Stimulated activated CD8-positive, alpha-beta memory T cell treated with anti-CD3 and anti-CD28 coated beads, Interleukin-15, amount 100 ng/mL, for 48 hours (primary cell): ENCODE results near the gene SPEN.
"Not testable (repeated sequence)": the region's sequence is repeated elsewhere in the genome, so short reads cannot be mapped to it uniquely, and the experiment has no call there.

Experiments
- DNase-seq, 2 donors: peaks; one replicate each; pipeline ENCODE4 v3.0.0-alpha.2; 2020; ENCODE audit warnings: low read depth in 2 of 2

Gene SPEN

DNA sequence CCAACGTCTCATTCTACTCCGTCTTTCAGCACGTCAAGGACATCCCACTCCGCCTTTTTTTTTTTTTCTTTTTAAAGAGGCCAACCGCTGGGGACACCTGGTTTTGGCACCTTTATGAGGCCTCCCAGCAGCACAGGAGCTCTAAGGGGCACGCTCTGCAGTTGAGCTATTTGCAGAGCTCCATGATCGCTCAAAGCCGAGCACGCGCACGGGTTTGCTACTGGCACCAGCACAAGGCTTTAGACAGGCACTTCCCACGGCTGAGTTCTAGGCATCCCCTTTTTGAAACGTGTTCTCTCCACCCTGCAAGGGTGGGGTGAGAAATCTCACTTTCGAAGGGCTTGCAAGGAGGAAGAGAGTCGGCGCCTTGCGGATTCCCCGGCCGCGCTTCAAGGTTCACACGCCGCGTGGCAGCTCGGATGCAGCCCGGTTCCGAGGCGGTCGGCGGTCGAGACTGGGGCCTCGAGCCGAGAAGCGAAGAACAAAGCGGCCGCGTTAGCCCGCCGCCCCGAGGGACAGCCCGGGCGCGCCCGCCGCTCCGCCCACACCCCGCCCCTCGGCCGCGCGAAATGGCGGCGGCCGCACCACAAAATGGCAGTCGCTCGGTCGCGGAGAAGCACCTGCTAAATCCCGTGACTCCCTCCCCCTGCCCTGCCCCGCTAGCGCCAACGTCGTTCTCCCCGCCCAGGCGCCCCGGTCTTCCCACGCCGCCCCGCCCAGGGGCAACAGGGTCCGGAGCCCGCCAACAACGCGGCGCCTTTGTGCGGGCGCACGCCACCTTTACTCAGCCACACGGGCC is 12.9 kb upstream of the SPEN start:
- peak; percentile 87 to 91 for DNase-seq

DNA sequence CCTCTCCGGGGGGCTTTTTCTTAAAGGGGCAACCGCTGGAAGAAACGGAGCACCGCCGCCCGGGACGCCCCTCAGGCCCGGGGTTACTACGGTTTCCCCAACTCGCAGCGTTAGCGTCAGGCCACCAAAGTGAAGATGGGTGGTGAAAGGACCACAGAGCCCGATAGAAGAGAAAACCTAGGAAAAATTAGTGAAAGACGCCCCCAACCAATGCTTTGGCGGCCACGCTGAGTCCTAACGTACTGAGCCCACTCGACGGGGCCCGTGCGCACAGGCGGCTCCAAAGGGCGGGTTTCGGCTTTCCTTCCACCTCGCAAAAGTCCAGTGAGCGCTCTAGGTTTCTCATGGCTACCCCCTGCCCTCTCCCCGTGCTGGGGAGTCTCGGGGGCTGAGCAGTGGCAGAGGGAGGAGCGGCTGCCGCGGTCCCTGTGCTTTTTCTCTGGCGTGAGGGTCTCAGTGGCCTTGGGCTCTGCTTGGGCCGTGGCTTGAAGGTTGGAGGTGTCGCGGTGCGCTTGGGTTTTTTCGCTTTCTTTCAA is 12.2 kb upstream of the SPEN start:
- DNase-seq: peak in 1 of 2 donors; percentile 28

DNA sequence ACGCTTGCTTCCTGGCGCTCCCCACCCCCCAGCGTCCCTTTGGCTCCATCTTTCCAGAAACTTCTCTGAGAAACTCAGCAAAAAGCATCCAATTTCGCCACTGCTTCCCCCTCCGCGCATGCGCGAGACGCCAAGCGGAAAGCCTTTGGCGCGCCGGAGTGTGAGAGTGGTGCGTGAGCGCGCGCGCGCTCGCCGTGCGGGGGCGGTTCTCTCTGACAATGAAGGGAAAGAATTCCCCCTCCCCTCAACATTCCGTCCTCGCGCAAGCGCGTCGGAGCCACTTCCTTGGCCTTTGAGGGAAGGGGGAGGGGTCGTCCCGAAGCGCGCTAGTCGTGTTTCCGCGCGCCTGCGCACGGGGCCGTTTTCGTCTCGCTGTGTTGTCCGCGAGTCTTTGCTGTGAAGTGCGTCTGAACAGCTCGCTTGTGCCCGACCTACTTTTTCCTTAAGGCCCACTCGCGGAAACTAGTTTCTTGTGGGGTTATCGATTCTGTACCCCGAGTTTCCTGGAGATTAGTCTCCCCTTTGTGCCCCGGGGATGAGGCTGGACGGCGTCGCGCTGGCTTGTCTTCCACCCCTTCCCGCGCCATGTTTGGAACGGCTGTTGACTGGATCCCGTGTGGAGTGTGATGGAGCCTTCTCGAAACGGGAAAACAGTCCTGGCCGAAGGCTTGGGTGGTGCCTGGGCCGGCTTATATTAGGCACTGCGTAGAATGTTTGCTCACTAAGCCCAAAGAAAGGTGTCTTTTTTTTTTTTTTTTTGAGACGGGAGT is 11.6 kb upstream of the SPEN start:
- DNase-seq: peak; percentile 99 to 100

DNA sequence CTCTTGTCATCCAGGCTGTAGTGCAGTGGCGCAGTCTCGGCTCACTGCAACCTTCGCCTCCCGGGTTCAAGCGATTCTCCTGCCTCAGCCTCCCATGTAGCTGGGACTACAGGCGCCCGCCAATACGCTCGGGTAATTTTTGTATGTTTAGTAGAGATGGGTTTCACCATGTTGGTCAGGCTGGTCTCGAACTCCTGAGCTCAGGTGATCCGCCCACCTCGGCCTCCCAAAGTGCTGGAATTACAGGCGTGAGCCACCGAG is 11.1 kb upstream of the SPEN start:
- DNase-seq: not testable (repeated sequence)

DNA sequence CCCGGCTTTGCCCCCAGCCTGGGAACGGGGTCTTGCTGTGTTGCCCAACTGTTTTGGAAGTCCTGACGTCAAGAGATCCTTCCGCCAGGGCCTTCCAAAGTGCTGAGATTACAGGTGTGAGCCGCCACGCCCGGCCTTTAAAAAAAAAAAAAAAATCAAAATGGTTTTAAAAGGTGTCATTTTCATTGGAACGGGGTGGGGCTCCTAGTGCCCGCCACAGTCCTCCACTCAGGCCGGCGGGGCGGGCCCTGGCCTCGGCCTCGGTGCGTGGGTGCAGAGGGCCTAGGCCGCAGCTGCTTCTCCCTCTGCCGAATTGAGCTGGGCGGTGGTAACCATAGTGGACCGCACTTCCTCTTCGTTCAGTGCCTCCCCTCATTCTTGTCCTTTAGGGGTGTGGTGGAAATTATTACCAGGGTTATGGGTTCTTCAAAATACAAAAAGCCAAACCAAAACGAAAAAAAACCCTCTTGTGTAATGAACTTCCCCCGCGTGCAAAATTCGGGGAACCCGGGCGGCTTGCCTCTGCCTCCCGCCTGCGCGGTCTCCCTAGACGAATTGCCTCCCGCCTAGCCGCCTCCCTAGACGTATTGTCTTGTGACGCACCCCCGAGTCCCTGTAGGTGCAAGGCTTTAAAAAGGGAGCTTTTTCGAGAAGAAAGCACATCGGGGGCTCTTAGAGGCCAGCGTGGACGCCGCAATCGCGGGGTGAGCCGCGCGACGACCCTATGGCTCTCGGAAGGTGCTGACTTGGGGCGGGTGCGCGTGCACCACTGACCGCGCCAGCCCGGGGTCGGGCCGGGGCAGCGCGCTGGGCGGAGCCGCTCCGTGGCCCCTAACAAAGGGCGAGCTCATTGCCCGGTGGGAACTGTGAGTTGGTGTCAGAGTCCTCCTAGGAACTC is 10.5 kb upstream of the SPEN start:
- DNase-seq: peak; percentile 58 to 72

DNA sequence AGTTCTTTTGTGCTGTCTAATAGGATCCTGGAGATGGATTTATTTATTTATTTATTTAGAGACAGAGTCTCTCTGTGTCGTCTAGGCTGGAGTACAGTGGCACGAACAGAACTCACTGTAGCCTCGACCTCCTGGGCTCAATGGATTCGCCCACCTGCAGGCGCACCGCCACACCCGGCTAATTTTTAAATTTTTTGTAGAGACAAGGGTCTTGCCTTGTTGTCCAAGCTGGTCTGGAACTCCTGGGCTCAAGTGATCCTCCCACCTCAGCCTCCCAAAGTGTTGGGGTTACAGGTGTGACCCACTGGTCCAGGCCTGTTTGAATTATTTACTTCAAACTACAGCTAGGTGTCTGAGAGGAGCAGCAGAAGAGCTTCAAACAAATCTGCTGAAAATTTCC is 9.6 kb upstream of the SPEN start:
- DNase-seq: no peak

DNA sequence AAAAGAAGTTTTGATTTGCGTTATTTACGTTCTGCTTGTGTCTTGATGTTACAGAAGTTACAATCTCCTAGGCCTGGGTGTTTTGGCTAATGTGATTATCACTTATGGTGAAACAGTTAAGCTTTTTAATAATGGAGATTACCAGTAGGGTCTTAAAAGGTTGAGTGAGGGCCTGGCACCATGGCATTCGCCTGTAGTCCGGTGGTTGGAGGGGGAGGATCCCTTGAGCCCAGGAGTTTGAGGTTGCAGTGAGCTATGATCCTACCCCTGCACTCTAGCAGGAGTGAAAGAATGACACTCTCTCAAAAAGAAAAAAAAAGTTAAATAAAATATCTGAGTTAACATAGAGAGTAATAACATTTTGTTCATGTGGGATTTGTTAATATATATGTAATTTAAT is 8.8 kb upstream of the SPEN start:
- DNase-seq: no peak

DNA sequence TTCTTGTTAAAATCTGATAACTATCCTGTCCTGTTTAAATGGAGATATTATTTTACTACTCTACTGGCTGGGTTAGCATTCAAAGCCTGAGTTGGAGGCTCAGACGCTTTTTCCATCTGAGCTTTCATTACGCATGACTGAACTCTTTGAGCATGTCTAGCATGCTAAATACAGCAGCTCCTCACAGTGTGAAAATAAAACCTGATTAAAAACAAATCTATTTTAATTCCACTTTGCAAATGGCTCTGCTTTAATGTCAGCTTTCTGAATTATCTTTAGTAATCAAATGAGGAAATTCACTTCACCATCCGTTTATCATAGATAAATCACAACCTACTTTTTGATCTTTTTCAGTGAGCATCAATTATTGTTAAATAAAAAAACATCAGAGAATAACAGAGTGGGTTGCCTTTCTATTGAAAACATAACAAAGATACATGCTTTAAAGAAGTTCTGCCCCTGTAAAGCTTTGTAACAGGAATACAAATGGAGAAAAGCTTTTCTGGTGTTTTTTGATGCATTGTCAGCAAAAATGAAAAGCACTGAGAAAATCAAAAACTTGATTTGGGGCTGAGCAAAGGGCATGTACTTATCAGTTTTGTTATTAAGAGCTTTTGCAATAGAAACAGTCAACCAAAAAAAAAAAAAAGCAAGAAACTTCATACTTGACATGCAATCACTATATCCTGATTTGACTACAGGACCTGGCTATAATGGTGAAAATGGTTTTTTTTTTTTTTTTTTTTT is 3.5 kb upstream of the SPEN start:
- DNase-seq: no peak

DNA sequence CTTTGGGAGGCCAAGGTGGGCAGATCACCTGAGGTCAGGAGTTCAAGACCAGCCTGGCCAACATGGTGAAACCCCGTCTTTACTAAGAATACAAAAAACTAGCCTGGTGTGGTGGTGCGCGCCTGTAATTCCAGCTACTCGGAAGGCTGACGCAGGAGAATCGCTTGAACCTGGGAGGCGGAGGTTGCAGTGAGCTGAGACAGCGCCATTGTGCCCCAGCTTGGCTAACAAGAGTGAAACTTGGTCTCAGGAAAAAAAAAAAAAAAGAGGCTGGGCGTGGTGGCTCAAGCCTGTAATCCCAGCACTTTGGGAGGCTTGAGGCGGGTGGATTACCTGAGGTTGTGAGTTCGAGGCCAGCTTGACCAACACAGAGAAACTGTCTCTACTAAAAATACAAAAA is 1.5 kb upstream of the SPEN start:
- not testable (repeated sequence) for DNase-seq

DNA sequence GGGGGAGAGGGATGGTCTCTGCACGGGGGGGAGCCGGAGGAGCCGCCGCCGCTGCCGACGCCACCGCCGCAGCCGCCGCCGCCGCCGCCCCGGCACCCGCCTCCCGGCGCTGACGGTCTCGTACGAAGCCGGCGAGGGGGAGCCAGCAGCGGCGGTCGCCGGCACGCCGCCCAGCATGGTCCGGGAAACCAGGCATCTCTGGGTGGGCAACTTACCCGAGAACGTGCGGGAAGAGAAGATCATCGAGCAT is 311 bp downstream of the SPEN start:
- DNase-seq: no peak

DNA sequence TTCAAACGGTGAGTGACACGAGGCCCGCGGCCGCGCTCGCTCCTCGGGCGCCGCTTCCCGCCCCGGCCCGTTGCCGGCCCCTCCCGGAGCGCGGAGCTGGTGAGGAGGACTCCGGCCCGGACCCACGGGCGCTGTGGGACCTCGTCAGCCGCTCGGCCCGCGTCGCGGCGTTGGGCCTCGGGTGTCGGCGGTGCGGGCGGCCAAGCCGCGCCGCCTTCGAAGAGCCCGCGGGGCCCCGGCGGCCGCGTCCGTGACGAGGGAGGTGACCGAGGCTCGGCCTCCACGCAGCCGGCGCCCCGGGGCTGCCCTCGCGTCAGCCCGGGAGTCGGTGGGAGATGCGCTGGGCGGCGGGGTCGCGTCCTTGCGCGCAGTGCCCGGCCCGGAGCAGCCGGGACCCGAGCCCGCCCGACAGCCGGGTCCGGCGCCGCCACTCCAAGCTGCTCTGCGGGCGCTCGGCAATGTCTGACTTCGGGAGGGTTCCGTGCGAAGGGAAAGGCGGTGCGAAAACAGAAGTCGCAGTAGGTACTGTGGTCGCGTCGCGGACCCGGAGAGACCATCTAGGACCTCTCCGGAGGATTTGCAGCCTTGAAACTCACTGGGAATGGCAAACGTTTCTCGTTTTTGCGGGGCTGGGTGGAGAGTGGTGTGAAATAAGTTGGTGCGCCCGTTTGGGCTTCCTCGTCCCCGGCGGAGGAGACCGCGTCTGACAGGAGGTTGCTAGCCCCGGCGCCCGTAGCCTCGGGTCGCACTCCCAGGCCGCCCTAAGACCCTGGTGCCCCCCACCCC is 829 bp downstream of the SPEN start:
- peak; percentile 15 to 20 for DNase-seq

DNA sequence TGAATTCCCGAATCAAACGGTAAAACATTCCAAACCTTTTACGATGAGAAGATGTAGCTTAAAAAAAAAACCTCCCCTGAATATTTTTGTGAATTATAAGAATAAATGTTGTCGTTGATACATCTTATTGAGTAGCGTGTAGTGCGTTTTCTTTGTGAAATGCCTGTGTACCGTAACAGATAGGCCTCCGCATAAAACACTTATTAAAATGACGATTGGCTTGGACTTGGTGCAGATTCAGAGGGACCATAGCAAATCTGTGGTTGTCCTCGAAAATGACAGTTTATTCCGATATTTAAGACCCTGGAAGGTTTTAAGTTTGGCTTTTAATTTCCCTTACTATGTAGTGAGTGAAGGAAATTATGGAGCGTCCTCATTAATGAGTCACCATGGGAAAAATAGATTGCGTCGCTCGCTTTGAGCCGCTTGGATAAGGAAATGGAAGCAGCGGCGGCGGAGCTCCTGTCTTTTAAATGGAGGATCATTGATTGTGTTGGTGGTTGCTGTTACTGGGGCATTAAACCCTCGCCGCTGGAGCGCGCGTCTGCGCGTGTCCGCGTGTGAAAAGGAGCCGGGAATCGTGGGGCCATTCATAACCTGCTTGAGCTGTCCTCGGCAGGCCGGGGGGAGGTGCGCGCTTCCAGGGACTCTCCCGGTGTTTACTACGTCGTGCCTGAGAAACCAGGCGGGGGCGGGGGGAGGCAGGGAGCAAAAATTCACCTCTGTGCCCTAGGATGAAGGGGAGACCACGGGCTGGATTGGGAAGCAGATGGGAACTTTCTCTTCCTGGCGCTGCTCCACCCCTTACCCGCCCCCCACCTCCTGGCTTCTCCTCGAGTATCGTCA is 1.6 kb downstream of the SPEN start:
- peak; percentile 61 to 64 for DNase-seq

DNA sequence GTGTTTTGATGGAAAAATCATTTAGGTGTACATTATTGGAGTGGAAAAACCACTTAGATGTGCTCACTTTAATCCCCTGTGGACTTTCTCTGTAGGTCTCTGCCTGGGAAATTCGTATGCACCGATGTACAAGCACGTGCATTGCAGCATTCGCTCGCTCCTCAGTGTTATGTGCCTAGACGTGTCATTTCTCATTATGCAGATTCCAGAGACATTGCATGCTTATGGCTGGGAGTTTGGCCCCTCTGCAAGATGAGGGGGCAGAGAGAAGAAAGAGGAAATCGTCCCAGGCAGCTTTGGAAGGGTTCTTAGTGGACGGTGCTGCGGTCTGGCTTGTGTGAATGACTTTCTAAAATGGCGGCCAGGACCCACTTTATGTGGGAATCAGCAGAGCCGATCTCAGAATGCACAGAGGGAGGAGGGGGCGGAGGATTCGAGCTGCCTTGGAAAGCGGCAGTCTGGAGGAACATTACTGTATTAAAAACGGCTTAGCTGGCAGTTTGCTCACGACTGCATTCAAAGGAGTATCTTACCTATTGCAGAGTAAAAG is 2.3 kb downstream of the SPEN start:
- DNase-seq: no peak

DNA sequence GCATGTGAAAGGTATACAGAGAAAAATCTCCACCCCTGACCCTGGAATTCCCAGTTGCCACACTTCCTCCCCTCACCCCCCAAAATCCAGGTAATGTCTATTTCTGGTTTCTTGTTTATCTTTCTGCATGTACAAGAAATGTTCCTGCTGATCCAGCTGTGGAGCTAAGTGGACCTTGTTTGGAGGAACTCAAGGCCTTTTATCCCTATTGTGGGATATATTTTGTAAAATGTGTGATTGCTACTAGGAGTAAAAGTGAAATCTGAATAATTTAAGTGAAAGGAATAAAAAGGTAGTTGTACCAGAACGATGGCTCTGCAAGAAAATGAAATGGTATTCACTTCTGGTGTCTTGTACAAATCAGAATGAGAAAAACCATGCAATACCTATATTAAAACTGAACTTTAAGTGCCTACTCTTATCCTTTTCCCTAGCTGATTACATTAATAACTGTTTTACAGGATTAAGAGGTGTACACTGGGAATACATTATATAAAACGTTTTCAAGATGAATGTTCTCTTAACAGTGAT is 3.0 kb downstream of the SPEN start:
- no peak for DNase-seq

DNA sequence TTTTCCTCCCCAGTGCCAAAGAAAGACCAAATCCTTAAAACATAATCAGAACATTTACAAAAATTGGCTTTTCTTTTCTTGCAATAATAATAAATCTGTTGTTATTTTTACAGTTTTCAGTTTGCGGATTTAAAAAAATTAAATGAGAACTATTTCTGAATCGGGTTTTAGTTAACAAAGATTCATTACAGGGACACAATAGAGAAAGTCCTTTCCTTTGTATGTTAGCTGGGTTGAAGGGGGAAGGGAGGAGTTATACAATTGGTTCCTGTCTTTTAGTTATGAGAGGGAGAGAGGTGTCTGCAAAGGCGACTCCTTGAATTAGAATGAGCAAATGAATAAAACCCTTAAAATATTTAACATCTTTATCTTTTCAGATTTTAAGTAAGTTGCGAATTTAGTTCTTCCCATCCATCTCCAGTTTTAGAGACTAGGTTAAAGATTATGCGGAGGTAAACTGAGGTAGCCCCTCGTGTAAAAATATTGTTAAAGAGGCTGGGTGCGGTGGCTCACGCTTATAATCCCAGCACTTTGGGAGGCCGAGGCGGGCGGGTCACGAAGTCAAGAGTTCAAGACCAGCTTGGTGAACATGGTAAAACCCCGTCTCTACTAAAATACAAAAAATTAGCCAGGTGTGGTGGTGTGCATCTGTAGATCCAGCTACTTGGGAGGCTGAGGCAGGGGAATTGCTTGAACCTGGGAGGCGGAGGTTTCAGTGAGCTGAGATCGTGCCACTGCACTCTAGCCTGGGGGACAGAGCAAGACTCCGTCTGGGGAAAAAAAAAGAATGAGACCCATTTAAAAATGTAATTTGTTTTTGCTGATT is 3.9 kb downstream of the SPEN start:
- DNase-seq: no peak

DNA sequence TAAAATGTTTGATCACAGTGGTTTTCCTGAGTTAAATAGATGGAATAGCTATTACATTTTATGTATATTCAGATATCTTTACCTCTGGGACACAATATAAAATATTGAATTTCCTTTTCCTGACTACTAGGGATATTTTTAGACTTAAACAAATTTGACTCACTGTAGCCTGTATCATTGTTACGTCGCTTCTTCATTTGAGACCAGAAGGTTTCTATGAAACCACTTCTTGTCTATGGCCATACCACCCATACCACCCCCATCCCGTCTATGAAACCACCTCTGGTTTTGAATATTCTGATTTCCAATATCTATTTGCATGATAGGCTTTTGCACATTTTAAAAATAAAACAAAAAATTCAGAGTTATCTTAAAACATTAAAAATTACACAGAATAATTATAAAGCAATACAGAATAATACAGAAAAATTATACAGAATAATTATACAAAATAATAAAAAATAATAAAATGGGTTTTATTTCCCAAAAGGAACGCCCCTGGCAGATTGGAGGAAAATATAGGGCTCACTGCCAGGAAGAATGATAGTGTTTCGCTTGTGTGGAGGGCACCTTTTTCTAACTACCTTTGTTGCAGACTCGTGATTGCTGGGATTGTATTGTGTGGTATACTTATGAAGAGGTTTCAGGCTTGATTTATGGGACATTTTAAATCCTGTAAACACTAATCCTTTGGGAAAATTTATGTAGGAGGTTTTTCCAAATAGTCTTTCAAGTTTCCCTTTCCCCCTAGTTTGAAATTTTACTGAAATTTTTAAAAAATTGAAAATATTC is 4.7 kb downstream of the SPEN start:
- no peak for DNase-seq

DNA sequence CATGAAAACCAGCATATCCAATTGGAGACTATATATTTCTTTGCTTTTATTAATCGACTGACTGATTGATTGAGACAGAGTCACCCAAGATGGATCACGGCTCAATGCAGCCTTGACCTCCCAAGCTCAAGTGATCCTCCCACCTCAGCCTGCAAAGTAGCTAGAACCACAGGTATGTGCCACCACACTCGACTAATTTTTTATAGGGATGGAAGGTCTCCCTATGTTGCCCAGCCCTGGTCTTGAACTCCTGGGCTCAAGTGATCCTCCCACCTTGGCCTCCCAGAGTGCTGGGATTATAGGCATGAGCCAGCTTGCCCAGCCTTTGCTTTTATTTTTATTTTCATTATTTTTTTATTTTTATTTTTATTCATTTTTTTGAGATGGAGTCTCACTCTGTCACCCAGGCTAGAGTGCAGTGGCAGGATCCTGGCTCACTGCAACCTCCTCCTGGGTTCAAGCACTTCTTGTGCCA is 5.4 kb downstream of the SPEN start:
- no peak for DNase-seq

DNA sequence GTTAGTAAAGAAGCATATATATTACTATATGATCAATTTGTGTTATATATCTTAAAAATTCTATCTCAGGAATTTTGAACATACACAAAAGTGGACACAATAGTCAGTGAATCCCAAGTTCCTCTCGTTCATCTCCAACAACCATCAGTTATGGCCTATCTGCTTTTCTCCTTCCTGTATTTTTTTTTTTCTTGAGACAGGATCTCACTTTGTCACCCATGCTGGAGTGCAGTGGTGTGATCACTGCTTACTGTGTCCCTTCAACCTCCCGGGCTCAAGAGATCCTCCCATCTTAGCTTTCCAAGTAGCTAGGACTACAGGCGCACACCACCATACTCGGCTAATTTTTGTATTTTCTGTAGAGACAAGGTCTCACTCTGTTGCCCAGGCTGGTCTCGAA is 9.4 kb downstream of the SPEN start:
- DNase-seq: no peak
